Sigmoid colon (tissue), 3 donors: ENCODE measurements around the gene FCHO2.

ENCODE experiments used
- CTCF ChIP-seq, 4 experiments: fragments of 450-650 bp in 3 of 4; fragments of 200-600 bp in 1 of 4; IDR thresholded peaks; one replicate each; pipeline ENCODE4 v1.5.1; 2016 to 2019; ENCODE audit warnings: antibody characterized with exemption in 4 of 4, mild to moderate bottlenecking in 3 of 4, moderate library complexity in 2 of 4
- POLR2A ChIP-seq, 2 donors: fragments of 450-650 bp; IDR thresholded peaks; one replicate each; pipeline ENCODE4 v1.6.1; 2016; ENCODE audit warnings: antibody characterized with exemption in 2 of 2, mild to moderate bottlenecking in 2 of 2, moderate library complexity in 2 of 2

GRCh38 chr5:72955768-72956323, at the start of gene FCHO2:
- TF ChIP-seq CTCF (IDR thresholded peaks at IDR 0.05) (peak; percentile 82 to 86 (median 84)), POLR2A (IDR thresholded peaks at IDR 0.05) (peak; percentile 44 to 51)
